Activated CD8-positive, alpha-beta memory T cell treated with anti-CD3 and anti-CD28 coated beads, Interleukin-2, amount 10 ng/mL, durations not matched to agents 7 days and 5 days (primary cell): ENCODE measurements around the gene GPR4. TPM values are rescaled to one million over a fixed set of nuclear protein-coding genes. Genes with fewer than 3 reads are reported as not detected.
A peak's percentile ranks its signal among the peaks of the same experiment; 100 is the strongest.

Experiments
- ATAC-seq: fragments of 150-1000 bp; cut with Tn5 transposase; one replicate; pipeline ENCODE4 v1.10.0; 2021; ENCODE audit warnings: moderate library complexity
- CTCF ChIA-PET: fragments of 350-600 bp; sonication (Branson Sonifier 250); formaldehyde crosslinking; loops from one replicate; lab custom pipeline; 2021; ENCODE audit warnings: antibody characterized with exemption; lab: Charles Lee
- DNase-seq: peaks from one replicate; pipeline ENCODE4 v3.0.0-alpha.2; 2020
- H3K27ac Mint-ChIP-seq: one replicate; pipeline ENCODE4 v1.8.0; 2021; ENCODE audit warnings: mild to moderate bottlenecking, mixed read lengths
- H3K27me3 Mint-ChIP-seq: one replicate; pipeline ENCODE4 v1.8.0; 2021; ENCODE audit warnings: mixed read lengths
- H3K36me3 Mint-ChIP-seq: one replicate; pipeline ENCODE4 v1.8.0; 2021; ENCODE audit warnings: mild to moderate bottlenecking, mixed read lengths
- H3K4me1 Mint-ChIP-seq: one replicate; pipeline ENCODE4 v1.8.0; 2021; ENCODE audit warnings: mixed read lengths
- H3K4me3 Mint-ChIP-seq: one replicate; pipeline ENCODE4 v1.8.0; 2021; ENCODE audit warnings: mild to moderate bottlenecking, moderate library complexity, mixed read lengths
- H3K9me3 Mint-ChIP-seq: one replicate; pipeline ENCODE4 v1.8.0; 2022; ENCODE audit warnings: low read depth, mixed read lengths
- microRNA-seq: library from miRNA; unstranded; fragments of <30 nt; microRNA quantifications from one replicate; pipeline ENCODE4 v1.2.0, GENCODE V29; 2022
- total RNA-seq, 2 experiments: library from RNA; stranded (reverse); gene quantifications; one replicate each; pipeline ENCODE4 v1.2.3, GENCODE V29; 2021

The GPR4 gene
- total RNA-seq, 2 experiments from 2014 or later = not detected

DNA sequence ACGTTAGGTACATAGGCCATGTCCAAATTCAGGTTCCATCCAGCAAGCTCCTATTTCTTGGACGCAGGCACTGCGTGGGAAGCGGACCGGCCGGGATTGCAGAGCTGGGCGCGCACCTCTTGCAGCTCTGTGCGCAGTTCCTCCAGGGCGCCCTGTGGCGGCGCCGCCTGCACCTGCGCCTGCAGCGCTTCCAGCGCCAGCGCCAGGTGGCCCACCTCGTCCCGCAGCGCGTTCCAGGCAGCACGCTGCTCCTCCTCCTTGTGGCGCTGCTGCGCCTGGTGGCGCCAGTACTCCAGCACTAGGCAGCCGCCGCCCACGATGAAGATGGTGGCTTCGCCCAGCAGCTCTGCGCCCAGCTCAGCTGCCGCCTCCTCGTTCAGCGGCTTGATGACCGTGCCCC lies 48.5 kb downstream of the GPR4 start:
- H3K36me3 Mint-ChIP-seq = peaks cover 5% of the 10 kb centered on the region
- DNase-seq (no peak), ATAC-seq (no peak)
- CTCF ChIA-PET = interaction anchor here (1.5 kb wide), 1 partner anchor 12 kb away, joined by 3 read pairs; no protein-coding TSS in a partner anchor
- H3K4me3 Mint-ChIP-seq = no peak overlapping the region
- no peak overlapping the region for H3K27ac Mint-ChIP-seq
- H3K9me3 Mint-ChIP-seq = no peaks in the 10 kb centered on the region
- H3K27me3 Mint-ChIP-seq = no peaks in the 10 kb centered on the region
- H3K4me1 Mint-ChIP-seq = peaks cover 3% of the 10 kb centered on the region

DNA sequence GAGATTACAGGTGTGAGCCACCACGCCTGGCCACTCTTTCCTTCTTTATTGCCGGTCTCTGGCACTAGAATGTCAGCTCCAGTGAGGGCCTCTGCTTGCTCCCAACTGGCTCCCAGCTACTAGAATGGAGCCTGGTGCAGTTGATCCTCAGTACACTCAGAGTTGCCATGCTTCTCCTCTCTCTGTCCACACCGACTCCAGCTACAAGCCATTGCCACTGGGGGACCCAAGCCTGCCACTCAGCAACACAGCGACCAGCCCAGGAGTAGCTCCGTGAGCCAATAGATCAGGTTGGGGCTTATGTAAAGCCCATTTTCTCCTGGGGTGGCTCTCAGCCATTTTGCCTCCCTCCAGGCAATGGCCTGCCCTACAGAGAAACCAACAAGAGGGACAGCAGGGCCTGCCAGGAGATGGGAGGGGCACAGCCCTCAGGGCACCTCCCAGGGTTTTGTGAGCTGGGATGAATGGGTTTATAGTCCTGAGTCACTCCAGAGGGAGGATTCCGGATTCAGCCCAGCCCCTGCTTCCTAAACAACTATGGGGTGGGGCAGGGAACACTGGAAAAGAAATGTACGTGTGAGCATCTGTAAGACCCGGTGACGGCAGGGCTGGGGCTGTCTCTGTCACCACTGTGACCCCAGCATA lies 53.9 kb downstream of the GPR4 start:
- no peak for DNase-seq
- no peak overlapping the region for H3K27ac Mint-ChIP-seq
- H3K4me3 Mint-ChIP-seq = no peak overlapping the region
- no peaks in the 10 kb centered on the region for H3K9me3 Mint-ChIP-seq
- peaks cover 11% of the 10 kb centered on the region for H3K4me1 Mint-ChIP-seq
- H3K36me3 Mint-ChIP-seq = peaks cover 4% of the 10 kb centered on the region
- no peak for ATAC-seq
- CTCF ChIA-PET = interaction anchor here (1.4 to 1.9 kb wide), 2 partner anchors 10 to 79 kb away, joined by 6 to 9 read pairs; no protein-coding TSS in a partner anchor
- H3K27me3 Mint-ChIP-seq = no peaks in the 10 kb centered on the region

DNA sequence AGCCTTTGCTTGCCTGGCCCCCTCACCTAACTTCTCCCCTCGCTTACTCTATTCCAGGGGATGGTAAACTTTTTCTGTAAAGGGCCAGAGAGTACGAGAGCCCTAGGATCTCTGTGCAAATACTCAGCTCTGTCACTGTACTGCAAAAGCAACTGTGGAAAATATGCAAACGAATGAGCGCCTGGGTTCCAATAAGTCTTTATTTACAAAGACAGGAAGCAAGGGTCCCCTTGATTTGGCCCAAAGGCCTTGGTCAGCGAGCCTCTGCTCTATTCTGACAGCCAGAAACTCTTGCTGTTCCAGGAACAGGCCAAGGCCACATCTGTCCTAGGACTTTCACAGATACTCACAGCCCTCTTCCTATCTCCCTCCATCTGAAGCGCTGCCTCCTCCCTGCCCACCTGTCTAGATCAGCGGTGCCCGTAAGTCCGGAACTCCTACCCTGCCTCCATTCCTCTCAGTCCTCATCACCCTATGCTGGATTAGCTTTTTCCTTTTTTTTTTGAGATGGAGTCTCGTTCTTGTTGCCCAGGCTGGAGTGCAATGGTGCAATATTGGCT lies 54.7 kb downstream of the GPR4 start:
- Mint-ChIP-seq H3K4me3 (no peak overlapping the region), H3K4me1 (peaks cover 11% of the 10 kb centered on the region), H3K36me3 (peaks cover 1% of the 10 kb centered on the region), H3K9me3 (no peaks in the 10 kb centered on the region), H3K27me3 (no peaks in the 10 kb centered on the region), H3K27ac (no peak overlapping the region)
- ATAC-seq = no peak
- no peak for DNase-seq
- CTCF ChIA-PET = interaction anchor here (1.3 to 1.9 kb wide), 2 partner anchors 11 to 80 kb away, joined by 4 to 6 read pairs; no protein-coding TSS in a partner anchor

DNA sequence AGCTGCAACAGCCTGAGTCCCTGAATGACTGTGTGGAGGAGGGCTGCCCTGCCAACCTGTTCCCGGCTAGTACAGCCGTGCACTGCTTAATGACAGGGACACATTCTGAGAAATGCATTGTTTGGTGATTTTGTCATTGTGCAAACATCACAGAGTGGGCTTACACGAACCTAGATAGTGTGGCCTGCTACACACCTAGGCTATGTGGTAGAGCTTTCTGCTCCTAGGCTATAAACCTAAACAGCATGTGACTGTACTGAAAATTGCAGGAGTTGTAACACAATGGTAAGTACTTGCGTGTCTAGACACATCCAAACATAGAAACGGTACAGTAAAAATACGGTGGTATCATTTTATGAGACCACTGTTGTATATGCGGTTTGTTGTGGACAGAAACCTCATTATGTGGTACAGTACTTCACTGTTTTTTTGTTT lies 59.8 kb downstream of the GPR4 start:
- H3K4me3 Mint-ChIP-seq = no peak overlapping the region
- ATAC-seq (no peak), DNase-seq (no peak)
- H3K27me3 Mint-ChIP-seq = no peaks in the 10 kb centered on the region
- H3K27ac Mint-ChIP-seq = no peak overlapping the region
- H3K4me1 Mint-ChIP-seq = peaks cover 11% of the 10 kb centered on the region
- CTCF ChIA-PET = interaction anchor here (1.1 kb wide), 1 partner anchor 18 kb away, joined by 3 read pairs; no protein-coding TSS in a partner anchor
- H3K9me3 Mint-ChIP-seq = peaks cover 3% of the 10 kb centered on the region
- peaks cover 8% of the 10 kb centered on the region for H3K36me3 Mint-ChIP-seq

Small RNAs within 50 kb of the gene (microRNA-seq; reads per million reads assigned to microRNA genes)
- gene MIR330 = 603 reads per million, percentile 81 among the genes with 10 or more reads in this experiment

Other genes starting within 250 kb of the GPR4 start
- gene ERCC2, start 231.6 kb downstream of the GPR4 start, total RNA-seq = 10 to 100 TPM; 26.1 to 26.8 TPM
- gene PPP1R13L, start 197.1 kb downstream of the GPR4 start, total RNA-seq = 10 to 100 TPM in 1 of 2 experiments, 1 to 10 TPM in 1; 6.4 to 11.7 TPM
- 10 to 100 TPM in 1 of 2 experiments, 1 to 10 TPM in 1; 8.9 to 12.2 TPM for gene POLR1G, start 195.6 kb downstream of the GPR4 start, total RNA-seq
- gene ERCC1, start 178.3 kb downstream of the GPR4 start, total RNA-seq = 10 to 100 TPM; 62.5 to 73.4 TPM
- 10 to 100 TPM in 1 of 2 experiments, 1 to 10 TPM in 1; 5.6 to 98.6 TPM for gene FOSB, start 134.2 kb downstream of the GPR4 start, total RNA-seq
- gene RTN2, start 105.2 kb downstream of the GPR4 start, total RNA-seq = 1 to 10 TPM; 3.1 to 4.3 TPM
- gene PPM1N, start 103.8 kb downstream of the GPR4 start, total RNA-seq = 1 to 10 TPM; 4.3 to 4.5 TPM
- 100 to 1,000 TPM; 223 to 308 TPM for gene VASP, start 94.7 kb downstream of the GPR4 start, total RNA-seq
- gene OPA3, start 17.4 kb downstream of the GPR4 start, total RNA-seq = 10 to 100 TPM; 13.4 to 16.7 TPM
- gene EML2, start 37.2 kb upstream of the GPR4 start, total RNA-seq = 100 to 1,000 TPM; 122 to 128 TPM
- gene GIPR, start 66.0 kb upstream of the GPR4 start, total RNA-seq = 10 to 100 TPM; 12.1 to 14.7 TPM
- 100 to 1,000 TPM; 602 to 634 TPM for gene SNRPD2, start 89.7 kb upstream of the GPR4 start, total RNA-seq
- gene QPCTL, start 90.5 kb upstream of the GPR4 start, total RNA-seq = 10 to 100 TPM in 1 of 2 experiments, 1 to 10 TPM in 1; 9.6 to 12.7 TPM
- gene FBXO46, start 128.7 kb upstream of the GPR4 start, total RNA-seq = 10 to 100 TPM; 33.0 to 37.1 TPM
- gene MEIOSIN, start 131.2 kb upstream of the GPR4 start, total RNA-seq = not detected
- gene SIX5, start 167.0 kb upstream of the GPR4 start, total RNA-seq = 1 to 10 TPM; 1.5 to 2.8 TPM
- 10 to 100 TPM; 26.7 to 31.0 TPM for gene DMPK, start 180.3 kb upstream of the GPR4 start, total RNA-seq
- 10 to 100 TPM; 47.0 to 47.9 TPM for gene DMWD, start 190.6 kb upstream of the GPR4 start, total RNA-seq
- gene RSPH6A, start 213.1 kb upstream of the GPR4 start, total RNA-seq = under 1 TPM; 0.19 to 0.23 TPM